HG03097 (cell line): ENCODE results near the gene KCNS1.
"Not testable (repeated sequence)": the region's sequence is repeated elsewhere in the genome, so short reads cannot be mapped to it uniquely, and the experiment has no call there.

Source experiments
- ATAC-seq: cut with Tn5 transposase; IDR thresholded peaks from one replicate; pipeline ENCODE4 v1.9.1; 2021; ENCODE audit not compliant: unreplicated experiment, low FRiP score

The KCNS1 gene

GRCh38 chr20:45083127-45083526 lies 17.8 kb downstream of the KCNS1 start:
- ATAC-seq, result no peak

DNA sequence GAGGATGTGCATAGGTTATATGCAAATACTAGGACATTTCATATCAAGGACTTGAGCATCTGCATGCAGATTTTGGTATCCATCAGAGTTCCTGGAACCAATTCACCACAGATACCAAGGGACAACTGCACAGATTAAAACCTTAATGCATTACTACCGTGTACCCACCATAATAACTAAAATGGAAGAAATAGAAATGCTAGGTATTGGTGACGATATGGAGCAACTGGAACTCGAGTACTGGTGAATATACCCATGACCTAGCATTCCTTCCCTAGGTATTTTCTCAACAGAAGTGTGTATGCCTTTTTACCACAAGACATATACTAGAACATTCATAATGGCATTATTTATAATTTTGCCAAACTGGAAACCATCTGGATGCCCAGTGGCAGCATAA lies 18.5 kb downstream of the KCNS1 start:
- ATAC-seq, result no peak

GRCh38 chr20:45080867-45081624 lies 19.9 kb downstream of the KCNS1 start:
- no peak for ATAC-seq

DNA sequence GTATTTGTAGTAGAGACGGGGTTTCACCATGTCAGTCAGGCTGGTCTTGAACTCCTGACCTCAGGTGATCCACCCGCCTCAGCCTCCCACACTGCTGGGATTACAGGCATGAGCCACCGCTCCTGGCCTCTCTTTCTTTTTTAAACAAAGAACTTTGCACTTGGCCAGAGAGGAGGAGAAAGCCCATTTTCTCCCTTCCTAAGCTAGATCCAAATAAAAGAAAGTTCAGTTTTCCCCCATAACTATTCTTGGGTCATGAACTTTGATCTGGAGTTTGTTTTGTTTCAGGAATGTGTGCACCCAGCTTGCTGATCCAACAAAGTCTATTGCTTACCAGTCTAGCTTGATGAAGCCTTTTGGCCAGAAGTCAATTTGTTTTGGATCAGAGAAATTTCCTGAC lies 23.4 kb downstream of the KCNS1 start:
- ATAC-seq, result no peak

DNA sequence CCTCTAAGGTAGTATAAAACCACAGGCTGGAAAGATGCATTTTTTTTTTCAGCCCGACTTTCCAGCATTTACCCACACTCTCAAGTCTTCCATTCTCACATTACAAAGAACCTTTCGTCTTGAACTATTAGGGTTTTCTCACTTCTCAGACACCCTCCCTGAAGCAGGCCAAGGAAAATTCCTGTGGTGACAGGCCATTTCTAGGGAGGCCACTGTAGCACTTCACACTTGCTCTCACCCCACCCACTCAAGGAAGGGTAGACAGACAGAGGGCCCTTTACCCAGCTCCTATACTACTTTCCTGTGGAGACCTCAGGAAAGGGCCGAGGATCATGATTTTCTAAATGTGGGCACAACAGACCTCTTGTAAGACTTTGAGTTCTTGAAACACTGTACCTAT lies 27.7 kb downstream of the KCNS1 start:
- ATAC-seq, result no peak

GRCh38 chr20:45072066-45072465 lies 28.9 kb downstream of the KCNS1 start:
- no peak for ATAC-seq

DNA sequence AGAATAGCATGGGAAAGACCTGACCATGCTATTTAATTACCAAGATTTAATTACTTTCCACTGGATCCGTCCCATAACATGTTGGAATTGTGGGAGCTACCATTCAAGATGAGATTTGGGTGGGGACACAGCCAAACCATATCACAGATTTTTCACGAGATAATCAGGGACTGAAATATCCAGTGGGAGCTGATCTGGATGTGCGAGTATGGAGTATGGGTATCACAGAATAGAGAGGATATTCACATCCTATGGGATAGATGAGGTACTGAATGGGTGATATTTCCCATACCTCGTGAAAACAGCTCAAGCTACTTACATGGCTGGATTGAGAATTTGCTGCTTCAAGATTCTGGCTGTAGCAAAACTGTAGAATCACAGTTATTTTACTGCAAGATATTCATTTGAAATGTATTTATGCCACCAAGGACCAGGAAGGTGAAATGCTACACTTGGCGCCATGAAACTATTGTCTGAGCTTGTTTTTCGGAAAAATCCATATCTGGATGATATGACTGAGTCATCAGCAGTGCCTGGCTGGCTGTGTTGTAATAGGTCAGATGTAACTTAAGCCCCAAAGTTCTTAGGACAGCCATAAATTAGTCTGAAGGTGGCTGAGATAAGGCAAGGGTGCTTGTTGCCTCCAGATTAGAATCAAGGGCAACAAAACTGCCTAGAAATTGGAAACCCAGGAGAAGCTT lies 29.8 kb downstream of the KCNS1 start:
- ATAC-seq, result no peak

DNA sequence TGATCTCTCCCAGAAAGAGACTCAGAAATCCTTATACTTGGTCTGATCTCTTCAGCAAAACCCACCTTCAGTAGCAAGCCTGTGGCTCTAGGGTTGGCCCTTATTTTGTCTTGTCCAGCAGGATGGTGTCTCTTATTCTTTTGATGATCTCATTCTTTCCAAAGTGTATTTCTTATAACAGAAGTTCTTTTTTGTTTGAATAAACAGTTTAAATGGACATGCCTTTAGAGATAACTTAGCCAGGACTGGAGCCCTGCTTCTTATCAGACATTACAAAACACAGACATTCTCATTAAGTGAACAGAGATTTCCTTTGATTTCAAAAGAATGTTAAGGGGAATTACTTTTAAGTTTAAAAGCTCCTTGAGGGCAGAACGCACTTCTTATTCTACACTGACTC lies 31.7 kb downstream of the KCNS1 start:
- no peak for ATAC-seq

DNA sequence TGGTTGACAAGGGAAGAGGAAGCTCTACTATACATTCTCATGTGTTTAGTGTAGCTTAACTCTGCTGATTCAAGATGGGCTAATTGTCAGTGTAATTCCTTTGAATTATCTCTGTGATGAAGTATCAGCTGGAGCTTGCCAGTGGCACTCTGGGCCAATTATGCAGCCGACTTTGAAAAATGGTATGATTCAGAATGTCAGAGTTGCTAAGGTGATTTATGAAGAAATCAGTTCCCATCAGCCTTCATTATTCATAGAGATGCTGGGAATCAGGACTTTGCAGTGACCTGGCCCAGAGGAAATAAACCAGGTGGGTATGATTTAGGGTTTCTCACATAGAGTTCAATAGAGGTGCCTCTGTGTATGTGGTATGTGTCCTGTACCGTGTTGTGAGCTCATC lies 33.4 kb downstream of the KCNS1 start:
- ATAC-seq, result no peak

DNA sequence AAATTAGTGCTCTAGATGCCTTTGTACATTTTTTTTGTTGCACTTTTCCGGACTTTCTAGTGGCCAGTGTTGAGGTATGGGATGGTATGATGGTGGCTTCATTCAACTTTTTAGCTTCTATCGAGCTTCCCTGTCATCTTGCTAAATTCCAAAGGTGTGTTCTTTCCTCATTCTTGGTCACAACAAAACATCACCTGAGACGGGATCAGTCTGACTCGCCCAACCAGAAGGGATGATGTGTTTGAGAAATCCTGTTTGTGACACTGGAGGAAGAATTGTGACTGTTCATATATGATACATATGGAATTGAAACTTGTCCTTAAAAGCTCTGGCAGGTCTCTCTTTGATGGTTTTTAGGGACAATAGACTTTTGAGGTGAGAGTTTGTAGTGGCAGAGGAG lies 33.8 kb downstream of the KCNS1 start:
- ATAC-seq, result no peak

DNA sequence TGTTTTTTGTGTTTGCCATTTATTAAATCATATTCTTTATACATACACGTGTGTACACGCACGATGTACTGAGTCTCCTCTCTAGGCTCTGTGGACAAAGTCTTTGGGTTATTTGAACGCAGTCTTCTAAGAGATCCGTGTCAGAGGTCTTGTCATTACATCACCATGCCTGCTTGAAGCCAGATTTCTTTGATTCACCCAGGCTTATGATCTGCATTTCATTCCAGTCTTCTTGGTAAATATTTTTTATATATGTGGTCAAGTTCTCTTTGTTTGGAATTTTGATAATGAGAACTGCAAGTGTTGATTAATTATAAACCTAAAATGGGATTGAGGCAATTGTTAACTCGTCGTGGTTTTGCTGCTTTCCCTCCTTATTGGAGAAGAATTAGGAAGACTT lies 34.6 kb downstream of the KCNS1 start:
- ATAC-seq, result no peak

DNA sequence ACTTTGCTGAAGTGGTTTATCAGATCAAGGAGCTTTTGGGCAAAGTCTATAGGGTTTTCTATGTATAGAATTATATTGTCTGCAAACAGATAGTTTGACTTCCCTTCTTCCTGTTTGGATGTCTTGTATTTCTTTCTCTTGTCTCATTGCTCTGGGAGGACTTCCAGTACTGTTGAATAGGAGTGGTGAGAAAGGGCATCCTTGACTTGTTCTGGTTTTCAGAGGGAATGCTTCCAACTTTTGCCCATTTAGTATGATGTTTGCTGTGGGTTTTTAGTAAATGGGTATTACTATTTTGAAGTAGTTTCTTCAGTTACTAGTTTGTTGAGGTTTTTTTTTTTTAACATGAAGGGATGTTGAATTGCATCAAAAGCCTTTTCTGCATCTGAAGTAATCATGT lies 36.1 kb downstream of the KCNS1 start:
- ATAC-seq, result no peak

GRCh38 chr20:45063107-45063506 lies 37.8 kb downstream of the KCNS1 start:
- ATAC-seq, result not testable (repeated sequence)

DNA sequence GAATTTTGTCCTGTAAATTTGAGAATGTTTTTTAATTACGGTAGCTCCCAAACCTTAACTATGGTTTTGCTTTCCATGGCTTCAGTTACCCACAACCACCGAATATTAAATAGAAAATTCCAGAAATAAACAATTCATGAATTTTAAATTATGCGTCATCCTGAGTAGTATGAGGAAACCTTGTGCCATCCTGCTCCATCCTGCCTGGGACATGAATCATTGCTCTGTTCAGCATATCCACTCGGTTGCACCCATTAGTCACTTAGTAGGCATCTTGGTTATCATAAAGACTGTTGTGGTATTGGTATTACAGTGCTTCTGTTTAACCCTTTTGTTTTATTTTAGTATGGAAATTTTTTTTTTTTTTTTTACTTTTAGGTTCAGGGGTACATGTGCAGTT lies 39.7 kb downstream of the KCNS1 start:
- ATAC-seq, result no peak

GRCh38 chr20:45060294-45060693 lies 40.6 kb downstream of the KCNS1 start:
- ATAC-seq, result no peak

- ATAC-seq, result no peak
These were observed 41.8 kb downstream of the KCNS1 start for GRCh38 chr20:45059022-45059728.

GRCh38 chr20:45058168-45058850 lies 42.6 kb downstream of the KCNS1 start:
- ATAC-seq, result no peak

GRCh38 chr20:45056473-45057173 lies 44.3 kb downstream of the KCNS1 start:
- ATAC-seq, result no peak

DNA sequence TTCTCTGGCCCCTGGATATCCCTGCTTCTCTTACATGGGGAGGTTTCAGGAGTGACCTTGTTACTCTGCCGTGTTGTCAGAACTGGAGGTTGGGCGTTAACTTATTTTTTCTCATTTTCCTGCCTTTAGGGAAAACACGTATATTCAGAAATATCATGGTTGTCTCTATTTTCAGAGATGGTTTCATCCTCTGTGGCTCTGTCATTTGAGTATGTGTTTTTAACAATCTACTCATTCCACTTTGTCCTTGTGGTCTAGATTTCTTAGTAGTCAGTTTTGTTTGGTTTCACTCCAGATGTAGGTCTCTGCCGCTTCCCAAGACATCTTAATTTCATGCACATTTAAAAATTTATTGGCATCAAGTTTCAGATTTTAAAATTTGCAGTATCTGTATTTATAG lies 45.9 kb downstream of the KCNS1 start:
- ATAC-seq, result no peak
